ENCODE results near the gene PTN.
A peak's percentile ranks its signal among the peaks of the same experiment; 100 is the strongest.

Gene PTN

GRCh38 chr7:137343281-137343841 lies at the start of gene PTN:
Gene PTN, minus strand, starts transcription at chr7:137343733. Its CDS starts 88,760 bp downstream, at chr7:137254973.
- Histone ChIP-seq H3K9ac (ENCODE audit: low read length in 5 of 5) (peak within 1 kb of the TSS in 1 of 5 donors; percentile 2), H3K36me3 (ENCODE audit: control insufficient read depth in 5 of 5, insufficient read depth in 5 of 5, low read length in 5 of 5) (no peaks in the 10 kb centered on the region), H3K9me3 (ENCODE audit: control insufficient read depth in 5 of 5, low read length in 5 of 5) (no peaks in the 10 kb centered on the region), H3K4me3 (ENCODE audit: low read depth in 1 of 5, low read length in 5 of 5) (peak within 1 kb of the TSS in 4 of 5 donors; percentile 13 to 53 (median 31)), H3K27ac (ENCODE audit: low read depth, low read length) (no peak within 1 kb of the TSS), H3K4me1 (ENCODE audit: control insufficient read depth in 5 of 5, insufficient read depth in 5 of 5, low read length in 5 of 5) (peaks cover 0 to 12% (median 8%) of the 10 kb centered on the region in 5 donors), H3K27me3 (ENCODE audit: control insufficient read depth in 5 of 5, insufficient read depth in 4 of 5, low read length in 5 of 5) (peaks cover 0 to 8% (median 5%) of the 10 kb centered on the region in 5 donors)

GRCh38 chr7:137390076-137390475 lies 46.5 kb upstream of the PTN start:
- Histone ChIP-seq H3K4me1 (ENCODE audit: control insufficient read depth in 5 of 5, insufficient read depth in 5 of 5, low read length in 5 of 5) (no peaks in the 10 kb centered on the region), H3K27me3 (ENCODE audit: control insufficient read depth in 5 of 5, insufficient read depth in 4 of 5, low read length in 5 of 5) (no peaks in the 10 kb centered on the region), H3K27ac (ENCODE audit: low read depth, low read length) (no peak overlapping the region), H3K36me3 (ENCODE audit: control insufficient read depth in 5 of 5, insufficient read depth in 5 of 5, low read length in 5 of 5) (peaks cover 0 to 5% (median 0%) of the 10 kb centered on the region in 5 donors), H3K9me3 (ENCODE audit: control insufficient read depth in 5 of 5, low read length in 5 of 5) (no peaks in the 10 kb centered on the region), H3K9ac (ENCODE audit: low read length in 5 of 5) (no peak overlapping the region), H3K4me3 (ENCODE audit: low read depth in 1 of 5, low read length in 5 of 5) (no peak overlapping the region)

GRCh38 chr7:137388916-137389315 lies 45.4 kb upstream of the PTN start:
- Histone ChIP-seq H3K4me1 (ENCODE audit: control insufficient read depth in 5 of 5, insufficient read depth in 5 of 5, low read length in 5 of 5) (no peaks in the 10 kb centered on the region), H3K36me3 (ENCODE audit: control insufficient read depth in 5 of 5, insufficient read depth in 5 of 5, low read length in 5 of 5) (peaks cover 0 to 5% (median 0%) of the 10 kb centered on the region in 5 donors), H3K4me3 (ENCODE audit: low read depth in 1 of 5, low read length in 5 of 5) (no peak overlapping the region), H3K27ac (ENCODE audit: low read depth, low read length) (no peak overlapping the region), H3K27me3 (ENCODE audit: control insufficient read depth in 5 of 5, insufficient read depth in 4 of 5, low read length in 5 of 5) (no peaks in the 10 kb centered on the region), H3K9ac (ENCODE audit: low read length in 5 of 5) (no peak overlapping the region), H3K9me3 (ENCODE audit: control insufficient read depth in 5 of 5, low read length in 5 of 5) (no peaks in the 10 kb centered on the region)

- Histone ChIP-seq H3K4me3 (ENCODE audit: low read depth in 1 of 5, low read length in 5 of 5) (no peak overlapping the region), H3K27ac (ENCODE audit: low read depth, low read length) (no peak overlapping the region), H3K9me3 (ENCODE audit: control insufficient read depth in 5 of 5, low read length in 5 of 5) (no peaks in the 10 kb centered on the region), H3K4me1 (ENCODE audit: control insufficient read depth in 5 of 5, insufficient read depth in 5 of 5, low read length in 5 of 5) (no peaks in the 10 kb centered on the region), H3K9ac (ENCODE audit: low read length in 5 of 5) (no peak overlapping the region), H3K27me3 (ENCODE audit: control insufficient read depth in 5 of 5, insufficient read depth in 4 of 5, low read length in 5 of 5) (no peaks in the 10 kb centered on the region), H3K36me3 (ENCODE audit: control insufficient read depth in 5 of 5, insufficient read depth in 5 of 5, low read length in 5 of 5) (peaks cover 0 to 5% (median 0%) of the 10 kb centered on the region in 5 donors)
Measured at GRCh38 chr7:137386966-137387365, 43.4 kb upstream of the PTN start.

GRCh38 chr7:137381045-137381444 lies 37.5 kb upstream of the PTN start:
- Histone ChIP-seq H3K9ac (ENCODE audit: low read length in 5 of 5) (no peak overlapping the region), H3K4me3 (ENCODE audit: low read depth in 1 of 5, low read length in 5 of 5) (no peak overlapping the region), H3K4me1 (ENCODE audit: control insufficient read depth in 5 of 5, insufficient read depth in 5 of 5, low read length in 5 of 5) (no peaks in the 10 kb centered on the region), H3K27me3 (ENCODE audit: control insufficient read depth in 5 of 5, insufficient read depth in 4 of 5, low read length in 5 of 5) (no peaks in the 10 kb centered on the region), H3K9me3 (ENCODE audit: control insufficient read depth in 5 of 5, low read length in 5 of 5) (peaks cover 2 to 6% (median 5%) of the 10 kb centered on the region in 5 donors), H3K36me3 (ENCODE audit: control insufficient read depth in 5 of 5, insufficient read depth in 5 of 5, low read length in 5 of 5) (no peaks in the 10 kb centered on the region), H3K27ac (ENCODE audit: low read depth, low read length) (no peak overlapping the region)

GRCh38 chr7:137373507-137373906 lies 30.0 kb upstream of the PTN start:
- Histone ChIP-seq H3K36me3 (ENCODE audit: control insufficient read depth in 5 of 5, insufficient read depth in 5 of 5, low read length in 5 of 5) (no peaks in the 10 kb centered on the region), H3K4me3 (ENCODE audit: low read depth in 1 of 5, low read length in 5 of 5) (no peak overlapping the region), H3K27me3 (ENCODE audit: control insufficient read depth in 5 of 5, insufficient read depth in 4 of 5, low read length in 5 of 5) (no peaks in the 10 kb centered on the region), H3K4me1 (ENCODE audit: control insufficient read depth in 5 of 5, insufficient read depth in 5 of 5, low read length in 5 of 5) (no peaks in the 10 kb centered on the region), H3K9ac (ENCODE audit: low read length in 5 of 5) (no peak overlapping the region), H3K9me3 (ENCODE audit: control insufficient read depth in 5 of 5, low read length in 5 of 5) (peaks cover 2 to 6% (median 5%) of the 10 kb centered on the region in 5 donors), H3K27ac (ENCODE audit: low read depth, low read length) (no peak overlapping the region)

GRCh38 chr7:137371616-137372015 lies 28.1 kb upstream of the PTN start:
- Histone ChIP-seq H3K9me3 (ENCODE audit: control insufficient read depth in 5 of 5, low read length in 5 of 5) (no peaks in the 10 kb centered on the region), H3K4me1 (ENCODE audit: control insufficient read depth in 5 of 5, insufficient read depth in 5 of 5, low read length in 5 of 5) (no peaks in the 10 kb centered on the region), H3K27me3 (ENCODE audit: control insufficient read depth in 5 of 5, insufficient read depth in 4 of 5, low read length in 5 of 5) (no peaks in the 10 kb centered on the region), H3K36me3 (ENCODE audit: control insufficient read depth in 5 of 5, insufficient read depth in 5 of 5, low read length in 5 of 5) (no peaks in the 10 kb centered on the region), H3K9ac (ENCODE audit: low read length in 5 of 5) (no peak overlapping the region), H3K4me3 (ENCODE audit: low read depth in 1 of 5, low read length in 5 of 5) (no peak overlapping the region), H3K27ac (ENCODE audit: low read depth, low read length) (no peak overlapping the region)

GRCh38 chr7:137366995-137367394 lies 23.5 kb upstream of the PTN start:
- H3K27ac ChIP-seq (ENCODE audit: low read depth, low read length): no peak overlapping the region
- no peaks in the 10 kb centered on the region for H3K4me1 ChIP-seq (ENCODE audit: control insufficient read depth in 5 of 5, insufficient read depth in 5 of 5, low read length in 5 of 5)
- H3K27me3 ChIP-seq (ENCODE audit: control insufficient read depth in 5 of 5, insufficient read depth in 4 of 5, low read length in 5 of 5): no peaks in the 10 kb centered on the region
- no peaks in the 10 kb centered on the region for H3K36me3 ChIP-seq (ENCODE audit: control insufficient read depth in 5 of 5, insufficient read depth in 5 of 5, low read length in 5 of 5)
- H3K9ac ChIP-seq (ENCODE audit: low read length in 5 of 5): no peak overlapping the region
- H3K4me3 ChIP-seq (ENCODE audit: low read depth in 1 of 5, low read length in 5 of 5): no peak overlapping the region
- peaks cover 0 to 12% (median 4%) of the 10 kb centered on the region in 5 donors for H3K9me3 ChIP-seq (ENCODE audit: control insufficient read depth in 5 of 5, low read length in 5 of 5)

GRCh38 chr7:137363683-137364082 lies 20.1 kb upstream of the PTN start:
- Histone ChIP-seq H3K27ac (ENCODE audit: low read depth, low read length) (no peak overlapping the region), H3K27me3 (ENCODE audit: control insufficient read depth in 5 of 5, insufficient read depth in 4 of 5, low read length in 5 of 5) (no peaks in the 10 kb centered on the region), H3K4me3 (ENCODE audit: low read depth in 1 of 5, low read length in 5 of 5) (no peak overlapping the region), H3K9me3 (ENCODE audit: control insufficient read depth in 5 of 5, low read length in 5 of 5) (peaks cover 3 to 36% (median 25%) of the 10 kb centered on the region in 5 donors), H3K4me1 (ENCODE audit: control insufficient read depth in 5 of 5, insufficient read depth in 5 of 5, low read length in 5 of 5) (no peaks in the 10 kb centered on the region), H3K9ac (ENCODE audit: low read length in 5 of 5) (no peak overlapping the region), H3K36me3 (ENCODE audit: control insufficient read depth in 5 of 5, insufficient read depth in 5 of 5, low read length in 5 of 5) (no peaks in the 10 kb centered on the region)

GRCh38 chr7:137360087-137360679 lies 16.6 kb upstream of the PTN start:
- Histone ChIP-seq H3K9me3 (ENCODE audit: control insufficient read depth in 5 of 5, low read length in 5 of 5) (peaks cover 3 to 37% (median 25%) of the 10 kb centered on the region in 5 donors), H3K27me3 (ENCODE audit: control insufficient read depth in 5 of 5, insufficient read depth in 4 of 5, low read length in 5 of 5) (no peaks in the 10 kb centered on the region), H3K27ac (ENCODE audit: low read depth, low read length) (no peak overlapping the region), H3K4me1 (ENCODE audit: control insufficient read depth in 5 of 5, insufficient read depth in 5 of 5, low read length in 5 of 5) (no peaks in the 10 kb centered on the region), H3K9ac (ENCODE audit: low read length in 5 of 5) (no peak overlapping the region), H3K36me3 (ENCODE audit: control insufficient read depth in 5 of 5, insufficient read depth in 5 of 5, low read length in 5 of 5) (no peaks in the 10 kb centered on the region), H3K4me3 (ENCODE audit: low read depth in 1 of 5, low read length in 5 of 5) (peak overlapping the region in 1 of 5 donors; percentile 26)

Data from subcutaneous abdominal adipose tissue (tissue), 5 donors.